Naive thymus-derived CD4-positive, alpha-beta T cell (primary cell): ENCODE results near the gene CNBP. TPM values are rescaled to one million over a fixed set of nuclear protein-coding genes. Genes with fewer than 3 reads are reported as not detected.
"Not testable (repeated sequence)": the region's sequence is repeated elsewhere in the genome, so short reads cannot be mapped to it uniquely, and the experiment has no call there.

Experiments
- ATAC-seq: fragments of 150-1000 bp; cut with Tn5 transposase; 2 replicates; pipeline ENCODE4 v1.10.0; 2021; ENCODE audit warnings: mild to moderate bottlenecking, moderate library complexity
- CTCF ChIA-PET: fragments of 350-600 bp; sonication (Branson Sonifier 250); formaldehyde crosslinking; loops from one replicate; lab custom pipeline; 2021; ENCODE audit warnings: antibody characterized with exemption; lab: Charles Lee
- POLR2A ChIA-PET: fragments of 350-600 bp; sonication (Branson Sonifier 250); formaldehyde crosslinking; loops from one replicate; lab custom pipeline; 2021; ENCODE audit warnings: antibody characterized with exemption, inconsistent platforms; lab: Charles Lee
- DNase-seq, 9 donors: peaks; one replicate each; pipeline versions ENCODE4 v3.0.0 to v3.0.0-alpha.2; 2020 to 2022; ENCODE audit warnings: mixed read lengths in 1 of 9
- H3K27ac ChIP-seq: one replicate; pipeline ENCODE4 v1.7.0; 2013; ENCODE audit warnings: mild to moderate bottlenecking, low read depth, low read length, moderate library complexity
- H3K27me3 ChIP-seq, 2 donors: one replicate each; pipeline ENCODE4 v1.7.0; 2013; ENCODE audit warnings: low read length in 2 of 2, mild to moderate bottlenecking in 2 of 2, moderate library complexity in 2 of 2; ENCODE audit not compliant: control insufficient read depth in 2 of 2, insufficient read depth in 2 of 2
- H3K36me3 ChIP-seq, 3 experiments: 1 replicate in 2 of 3; 2 replicates in 1 of 3; pipeline ENCODE4 v1.7.0; 2013; ENCODE audit warnings: low read length in 3 of 3, mild to moderate bottlenecking in 3 of 3, moderate library complexity in 1 of 3; ENCODE audit not compliant: insufficient read depth in 3 of 3, control insufficient read depth in 2 of 3
- H3K4me1 ChIP-seq, 2 donors: one replicate each; pipeline ENCODE4 v1.7.0; 2013; ENCODE audit warnings: low read length in 2 of 2, mild to moderate bottlenecking in 2 of 2, moderate library complexity in 1 of 2; ENCODE audit not compliant: control insufficient read depth in 2 of 2, insufficient read depth in 2 of 2
- H3K4me3 ChIP-seq: 2 replicates; pipeline ENCODE4 v1.7.0; 2013; ENCODE audit warnings: mild to moderate bottlenecking, low read length
- H3K9me3 ChIP-seq, 3 experiments: 1 replicate in 2 of 3; 2 replicates in 1 of 3; pipeline ENCODE4 v1.7.0; 2013; ENCODE audit warnings: low read length in 3 of 3; ENCODE audit not compliant: control insufficient read depth in 2 of 3
- H3K27ac Mint-ChIP-seq, 9 donors: one replicate each; pipeline ENCODE4 v1.8.0; 2020 to 2022; ENCODE audit warnings: mixed read lengths in 9 of 9, mild to moderate bottlenecking in 8 of 9, moderate library complexity in 5 of 9, inconsistent platforms in 2 of 9
- H3K27me3 Mint-ChIP-seq, 5 donors: one replicate each; pipeline ENCODE4 v1.8.0; 2021 to 2022; ENCODE audit warnings: mixed read lengths in 5 of 5, mild to moderate bottlenecking in 1 of 5
- H3K36me3 Mint-ChIP-seq, 5 donors: one replicate each; pipeline ENCODE4 v1.8.0; 2020 to 2022; ENCODE audit warnings: mixed read lengths in 5 of 5, mild to moderate bottlenecking in 3 of 5, inconsistent platforms in 1 of 5
- H3K4me1 Mint-ChIP-seq, 7 donors: one replicate each; pipeline ENCODE4 v1.8.0; 2020 to 2022; ENCODE audit warnings: mixed read lengths in 7 of 7, mild to moderate bottlenecking in 3 of 7, inconsistent platforms in 1 of 7
- H3K4me3 Mint-ChIP-seq, 10 donors: one replicate each; pipeline ENCODE4 v1.8.0; 2020 to 2022; ENCODE audit warnings: mild to moderate bottlenecking in 10 of 10, mixed read lengths in 10 of 10, moderate library complexity in 6 of 10, inconsistent platforms in 2 of 10
- H3K9me3 Mint-ChIP-seq, 11 donors: one replicate each; pipeline ENCODE4 v1.8.0; 2020 to 2022; ENCODE audit warnings: mixed read lengths in 11 of 11, mild to moderate bottlenecking in 4 of 11, inconsistent platforms in 1 of 11, moderate library complexity in 1 of 11
- intact Hi-C, 2 donors: fragments of 100-400 bp; cut with micrococcal nuclease; formaldehyde crosslinking; loops; one replicate each; pipeline ENCODE4 v1.15.1; 2023
- polyA plus RNA-seq, 2 donors: library from polyadenylated mRNA; unstranded; fragments of 300-500 nt; fragmentation: Illumina TruSeq; gene quantifications; one replicate each; pipeline ENCODE4 v1.2.3, GENCODE V29; 2021
- total RNA-seq, 6 experiments: library from RNA in 5 of 6; stranded (reverse) in 5 of 6; gene quantifications; 1 replicate in 5 of 6; 2 replicates in 1 of 6; pipeline ENCODE4 v1.2.3 and lab custom pipeline; 2021 to 2026

CNBP gene
- total and polyA plus RNA-seq, 7 experiments from 2014 or later = 259 to 1,159 (median 358) TPM

DNA sequence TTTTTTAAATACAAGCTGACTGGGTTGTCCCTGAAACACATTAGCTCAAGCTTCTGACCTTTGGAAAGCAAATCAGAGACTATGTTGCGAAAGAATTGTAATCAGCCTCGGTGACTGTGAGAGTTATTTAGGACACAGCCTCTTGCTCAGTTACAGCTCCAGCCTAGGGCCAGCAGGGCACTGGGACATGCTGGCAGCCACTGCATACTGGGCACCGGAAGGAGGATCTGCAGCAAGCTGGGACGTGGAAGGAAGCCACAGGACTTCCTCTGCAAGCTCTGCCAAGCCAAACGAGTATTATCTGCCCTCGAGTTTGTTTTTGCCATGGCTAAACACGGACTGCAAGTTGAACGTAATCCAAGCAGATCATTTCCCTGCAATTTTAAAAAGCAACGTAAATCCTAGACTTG lies 41.3 kb upstream of the CNBP start:
- Histone ChIP-seq H3K4me3 (no peak overlapping the region), H3K9me3 (no peaks in the 10 kb centered on the region), H3K27ac (peak overlapping the region; percentile 46), H3K36me3 (no peaks in the 10 kb centered on the region), H3K27me3 (no peaks in the 10 kb centered on the region), H3K4me1 (peaks cover 0 to 11% of the 10 kb centered on the region in 2 donors)
- Mint-ChIP-seq H3K27me3 (no peaks in the 10 kb centered on the region), H3K9me3 (no peaks in the 10 kb centered on the region), H3K27ac (peak overlapping the region; percentile 24 to 87 (median 81)), H3K36me3 (no peaks in the 10 kb centered on the region), H3K4me3 (peak overlapping the region in 9 of 10 donors; percentile 51 to 71 (median 61)), H3K4me1 (peaks cover 12 to 48% (median 38%) of the 10 kb centered on the region in 7 donors)
- intact Hi-C loops = no loop called here
- DNase-seq = peak in 1 of 9 donors; percentile 4
- CTCF ChIA-PET = interaction anchor here (0.6 to 1.3 kb wide), 3 partner anchors 20 to 829 kb away, joined by 3 to 4 read pairs (median 3); no protein-coding TSS in a partner anchor
- POLR2A ChIA-PET = interaction anchor here (0.7 to 1.7 kb wide), 3 partner anchors 10 to 176 kb away, joined by 4 to 7 read pairs (median 4); a partner anchor contains a TSS
- peak; percentile 72 for ATAC-seq

DNA sequence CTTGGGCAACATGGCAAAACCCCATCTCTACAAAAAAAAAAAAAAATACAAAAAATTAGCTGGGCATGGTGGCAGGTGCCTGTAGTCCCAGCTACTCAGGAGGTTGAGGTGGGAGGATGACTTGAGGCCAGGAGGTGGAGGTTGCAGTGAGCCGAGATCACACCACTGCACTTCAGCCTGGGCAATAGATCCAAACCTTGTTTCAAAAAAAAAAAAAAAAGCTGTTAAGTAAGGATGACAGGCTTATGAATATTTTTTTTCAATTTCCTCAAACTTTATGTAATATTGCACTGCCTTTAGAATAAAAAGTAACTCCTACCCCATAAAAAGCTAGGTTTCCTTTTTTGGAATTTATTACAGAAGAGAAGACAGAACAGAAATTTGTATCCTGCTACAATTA lies 40.7 kb upstream of the CNBP start:
- H3K9me3 ChIP-seq, H3K9me3 Mint-ChIP-seq, H3K27me3 ChIP-seq, H3K27ac ChIP-seq, H3K27me3 Mint-ChIP-seq, ATAC-seq, H3K36me3 Mint-ChIP-seq, H3K4me3 ChIP-seq, intact Hi-C loops, DNase-seq, H3K36me3 ChIP-seq: not testable (repeated sequence)
- CTCF ChIA-PET = interaction anchor here (0.6 to 1.3 kb wide), 3 partner anchors 21 to 829 kb away, joined by 3 to 4 read pairs (median 3); no protein-coding TSS in a partner anchor
- Mint-ChIP-seq H3K4me1 (peaks cover 11 to 42% (median 34%) of the 10 kb centered on the region in 7 donors), H3K4me3 (peak overlapping the region in 1 of 10 donors; percentile 65), H3K27ac (peak overlapping the region in 1 of 9 donors; percentile 43)
- POLR2A ChIA-PET = interaction anchor here (0.6 to 1.7 kb wide), 4 partner anchors 9 to 175 kb away, joined by 3 to 7 read pairs (median 4); a partner anchor contains a TSS
- peaks cover 0 to 11% of the 10 kb centered on the region in 2 donors for H3K4me1 ChIP-seq

GRCh38 chr3:129218742-129219141 lies 35.0 kb upstream of the CNBP start:
- Histone ChIP-seq H3K9me3 (no peaks in the 10 kb centered on the region), H3K4me1 (no peaks in the 10 kb centered on the region), H3K36me3 (no peaks in the 10 kb centered on the region), H3K27ac (no peak overlapping the region), H3K27me3 (no peaks in the 10 kb centered on the region), H3K4me3 (no peak overlapping the region)
- Mint-ChIP-seq H3K36me3 (no peaks in the 10 kb centered on the region), H3K4me1 (peaks cover 0 to 3% (median 0%) of the 10 kb centered on the region in 7 donors), H3K9me3 (no peaks in the 10 kb centered on the region), H3K27ac (no peak overlapping the region), H3K4me3 (no peak overlapping the region), H3K27me3 (peaks cover 0 to 3% (median 0%) of the 10 kb centered on the region in 5 donors)
- intact Hi-C loops = no loop called here
- POLR2A ChIA-PET = no interaction called here
- CTCF ChIA-PET = no interaction called here
- DNase-seq (no peak), ATAC-seq (no peak)

DNA sequence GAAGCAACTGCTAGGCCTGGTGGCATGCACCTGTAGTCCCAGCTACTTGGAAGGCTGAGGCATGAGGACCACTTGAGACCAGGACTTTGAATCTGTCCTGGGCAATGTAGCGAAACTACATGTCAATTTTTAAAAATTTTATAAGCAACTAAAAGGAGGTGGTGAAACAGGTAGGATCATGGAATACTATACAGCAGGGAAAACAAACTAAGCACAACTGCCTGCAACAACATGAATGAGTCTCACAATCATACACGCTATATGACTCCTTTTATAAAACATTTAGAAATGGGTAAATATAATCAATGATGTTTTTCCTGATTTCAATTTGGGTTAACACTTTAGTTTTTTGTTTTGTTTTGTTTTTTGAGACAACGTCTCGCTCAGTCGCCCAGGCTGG lies 29.5 kb upstream of the CNBP start:
- Mint-ChIP-seq H3K27ac (no peak overlapping the region), H3K27me3 (peaks cover 0 to 6% (median 0%) of the 10 kb centered on the region in 5 donors), H3K4me3 (no peak overlapping the region), H3K9me3 (no peaks in the 10 kb centered on the region), H3K36me3 (no peaks in the 10 kb centered on the region), H3K4me1 (peaks cover 0 to 3% (median 0%) of the 10 kb centered on the region in 7 donors)
- H3K27me3 ChIP-seq = no peaks in the 10 kb centered on the region
- no peak overlapping the region for H3K27ac ChIP-seq
- ChIA-PET CTCF (no interaction called here), POLR2A (no interaction called here)
- no peaks in the 10 kb centered on the region for H3K9me3 ChIP-seq
- H3K36me3 ChIP-seq = no peaks in the 10 kb centered on the region
- H3K4me1 ChIP-seq = no peaks in the 10 kb centered on the region
- intact Hi-C loops = no loop called here
- DNase-seq (no peak), ATAC-seq (no peak)
- no peak overlapping the region for H3K4me3 ChIP-seq

GRCh38 chr3:129211772-129212171 lies 28.1 kb upstream of the CNBP start:
- intact Hi-C loops = no loop called here
- peak; percentile 29 for ATAC-seq
- ChIA-PET CTCF (no interaction called here), POLR2A (no interaction called here)
- Mint-ChIP-seq H3K4me1 (peaks cover 0 to 6% (median 0%) of the 10 kb centered on the region in 7 donors), H3K27me3 (peaks cover 0 to 6% (median 0%) of the 10 kb centered on the region in 5 donors), H3K4me3 (no peak overlapping the region), H3K27ac (no peak overlapping the region), H3K9me3 (no peaks in the 10 kb centered on the region), H3K36me3 (no peaks in the 10 kb centered on the region)
- Histone ChIP-seq H3K36me3 (no peaks in the 10 kb centered on the region), H3K27ac (no peak overlapping the region), H3K27me3 (no peaks in the 10 kb centered on the region), H3K4me1 (no peaks in the 10 kb centered on the region), H3K9me3 (no peaks in the 10 kb centered on the region), H3K4me3 (no peak overlapping the region)
- no peak for DNase-seq

- Histone ChIP-seq H3K36me3 (no peaks in the 10 kb centered on the region), H3K27me3 (no peaks in the 10 kb centered on the region), H3K4me1 (no peaks in the 10 kb centered on the region), H3K4me3 (no peak overlapping the region), H3K9me3 (no peaks in the 10 kb centered on the region), H3K27ac (no peak overlapping the region)
- H3K27ac Mint-ChIP-seq = no peak overlapping the region
- no peaks in the 10 kb centered on the region for H3K36me3 Mint-ChIP-seq
- peaks cover 0 to 6% (median 0%) of the 10 kb centered on the region in 5 donors for H3K27me3 Mint-ChIP-seq
- CTCF ChIA-PET = no interaction called here
- POLR2A ChIA-PET = no interaction called here
- intact Hi-C loops = no loop called here
- H3K4me1 Mint-ChIP-seq = peaks cover 0 to 6% (median 0%) of the 10 kb centered on the region in 7 donors
- no peaks in the 10 kb centered on the region for H3K9me3 Mint-ChIP-seq
- DNase-seq (no peak), ATAC-seq (no peak)
- no peak overlapping the region for H3K4me3 Mint-ChIP-seq
Measured at GRCh38 chr3:129211345-129211744, 27.6 kb upstream of the CNBP start.

GRCh38 chr3:129207479-129207878 lies 23.8 kb upstream of the CNBP start:
- POLR2A ChIA-PET = no interaction called here
- Mint-ChIP-seq H3K36me3 (peaks cover 0 to 2% (median 0%) of the 10 kb centered on the region in 5 donors), H3K27ac (no peak overlapping the region), H3K27me3 (peaks cover 0 to 6% (median 0%) of the 10 kb centered on the region in 5 donors), H3K9me3 (no peaks in the 10 kb centered on the region), H3K4me1 (peaks cover 0 to 6% (median 0%) of the 10 kb centered on the region in 7 donors), H3K4me3 (no peak overlapping the region)
- intact Hi-C loops = loop anchor here in 1 of 2 donors (2.0 kb wide), 1 partner anchor 37 kb away; no protein-coding TSS in a partner anchor
- no peaks in the 10 kb centered on the region for H3K36me3 ChIP-seq
- no peak overlapping the region for H3K4me3 ChIP-seq
- H3K27ac ChIP-seq = no peak overlapping the region
- no peaks in the 10 kb centered on the region for H3K9me3 ChIP-seq
- ATAC-seq (no peak), DNase-seq (no peak)
- CTCF ChIA-PET = interaction anchor here (0.6 kb wide), 1 partner anchor 157 kb away, joined by 3 read pairs; no protein-coding TSS in a partner anchor
- no peaks in the 10 kb centered on the region for H3K4me1 ChIP-seq
- no peaks in the 10 kb centered on the region for H3K27me3 ChIP-seq
